Osteocyte (in vitro differentiated cells): ENCODE results near the gene C1QTNF5. TPM values are rescaled to one million over a fixed set of nuclear protein-coding genes. Genes with fewer than 3 reads are reported as not detected.
"Not testable (repeated sequence)": the region's sequence is repeated elsewhere in the genome, so short reads cannot be mapped to it uniquely, and the experiment has no call there.

Experiments used
- DNase-seq: peaks from one replicate; pipeline ENCODE4 v3.0.0; 2021; ENCODE audit warnings: mixed read lengths; ENCODE audit not compliant: unreplicated experiment; ENCODE audit errors: extremely low spot score
- H3K27ac Mint-ChIP-seq: one replicate; pipeline ENCODE4 v1.8.0; 2021; ENCODE audit warnings: mild to moderate bottlenecking, mixed read lengths; ENCODE audit not compliant: unreplicated experiment
- H3K27me3 Mint-ChIP-seq: one replicate; pipeline ENCODE4 v1.8.0; 2021; ENCODE audit warnings: mixed read lengths; ENCODE audit not compliant: unreplicated experiment
- H3K36me3 Mint-ChIP-seq: one replicate; pipeline ENCODE4 v1.8.0; 2021; ENCODE audit warnings: mixed read lengths; ENCODE audit not compliant: unreplicated experiment
- H3K4me1 Mint-ChIP-seq: one replicate; pipeline ENCODE4 v1.8.0; 2021; ENCODE audit warnings: mixed read lengths; ENCODE audit not compliant: unreplicated experiment
- H3K4me3 Mint-ChIP-seq: one replicate; pipeline ENCODE4 v1.8.0; 2021; ENCODE audit warnings: mild to moderate bottlenecking, moderate library complexity, mixed read lengths; ENCODE audit not compliant: unreplicated experiment
- H3K9me3 Mint-ChIP-seq: one replicate; pipeline ENCODE4 v1.8.0; 2021; ENCODE audit warnings: mixed read lengths; ENCODE audit not compliant: unreplicated experiment
- CTCF ChIP-seq: fragments of 200-600 bp; sonication (generic); IDR thresholded peaks from 2 replicates; pipeline ENCODE4 v1.5.0; 2021; ENCODE audit warnings: antibody characterized with exemption, mild to moderate bottlenecking, moderate library complexity
- long read RNA-seq: library from polyadenylated mRNA; unstranded; transcript quantifications from one replicate; pipeline ENCODE4 v2.0.0, GENCODE V29; 2021
- total RNA-seq: library from RNA; stranded (reverse); gene quantifications from 2 replicates; pipeline ENCODE4 v1.2.1, GENCODE V29; 2021

The C1QTNF5 gene
- total RNA-seq = 8.4 and 9.3 TPM in 2 replicates
- long read RNA-seq = 0 reads

GRCh38 chr11:119340335-119341221, at the start of gene C1QTNF5:
Gene C1QTNF5 (minus strand): TSS chr11:119340883. CDS start chr11:119340397, 486 bp downstream.
- Mint-ChIP-seq H3K9me3 (no peaks in the 10 kb centered on the region), H3K36me3 (no peaks in the 10 kb centered on the region), H3K4me1 (peaks cover 40% of the 10 kb centered on the region), H3K27me3 (peaks cover 10% of the 10 kb centered on the region), H3K4me3 (peak within 1 kb of the TSS; percentile 65), H3K27ac (peak within 1 kb of the TSS; percentile 41)
- TF ChIP-seq CTCF = no peak
- DNase-seq = no peak

- Mint-ChIP-seq H3K27ac (no peak overlapping the region), H3K27me3 (peaks cover 41% of the 10 kb centered on the region), H3K4me3 (no peak overlapping the region), H3K4me1 (no peaks in the 10 kb centered on the region), H3K36me3 (no peaks in the 10 kb centered on the region), H3K9me3 (no peaks in the 10 kb centered on the region)
- peak; percentile 37 for TF ChIP-seq CTCF
- peak; percentile 46 for DNase-seq
Observed at GRCh38 chr11:119389611-119390254, 49.0 kb upstream of the C1QTNF5 start.

DNA sequence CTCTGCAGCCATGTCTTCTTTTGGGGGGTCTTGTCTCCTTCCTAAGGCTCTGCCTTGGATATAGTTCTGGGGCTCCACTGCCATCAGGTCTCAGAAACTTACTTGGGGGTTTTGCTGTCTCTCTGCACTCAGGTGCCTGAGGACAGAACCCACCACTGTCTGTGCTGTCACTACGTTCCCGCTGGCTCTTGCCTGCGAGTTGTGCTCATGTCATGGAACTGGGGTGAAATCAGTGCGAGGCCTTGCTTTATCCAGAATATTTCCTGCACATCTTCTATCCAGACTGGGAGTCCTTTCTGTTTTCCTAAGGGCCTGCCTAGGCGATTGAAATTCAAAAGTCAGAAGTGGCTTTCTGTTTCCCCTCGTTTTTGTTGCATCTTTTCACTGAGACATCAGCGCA, 47.4 kb upstream of the C1QTNF5 start:
- Mint-ChIP-seq H3K4me3 (no peak overlapping the region), H3K27me3 (peaks cover 29% of the 10 kb centered on the region), H3K36me3 (no peaks in the 10 kb centered on the region), H3K9me3 (no peaks in the 10 kb centered on the region), H3K4me1 (no peaks in the 10 kb centered on the region), H3K27ac (no peak overlapping the region)
- DNase-seq = peak; percentile 65
- no peak for TF ChIP-seq CTCF

GRCh38 chr11:119384332-119384731, 43.6 kb upstream of the C1QTNF5 start:
- peaks cover 5% of the 10 kb centered on the region for H3K27me3 Mint-ChIP-seq
- H3K36me3 Mint-ChIP-seq = no peaks in the 10 kb centered on the region
- no peak overlapping the region for H3K4me3 Mint-ChIP-seq
- no peak for DNase-seq
- H3K9me3 Mint-ChIP-seq = no peaks in the 10 kb centered on the region
- H3K4me1 Mint-ChIP-seq = peaks cover 5% of the 10 kb centered on the region
- TF ChIP-seq CTCF = no peak
- no peak overlapping the region for H3K27ac Mint-ChIP-seq

DNA sequence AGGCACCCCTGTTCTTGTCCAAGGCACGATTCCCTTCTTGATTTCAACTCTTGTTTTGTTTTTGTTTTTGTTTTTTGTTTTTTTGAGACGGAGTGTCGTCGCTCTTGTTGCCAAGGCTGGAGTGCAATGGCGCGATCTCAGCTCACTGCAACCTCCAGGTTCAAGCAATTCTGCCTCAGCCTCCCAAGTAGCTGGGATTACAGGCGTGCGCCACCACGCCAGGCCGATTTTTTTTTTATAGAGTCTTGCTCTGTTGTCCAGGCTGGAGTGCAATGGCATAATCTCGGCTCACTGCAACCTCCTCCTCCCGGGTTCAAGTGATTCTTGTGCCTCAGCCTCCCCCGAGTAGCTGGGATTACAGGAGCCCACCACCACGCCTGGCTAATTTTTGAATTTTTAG, 41.8 kb upstream of the C1QTNF5 start:
- H3K4me1 Mint-ChIP-seq, H3K27me3 Mint-ChIP-seq, H3K36me3 Mint-ChIP-seq, H3K4me3 Mint-ChIP-seq, H3K27ac Mint-ChIP-seq, H3K9me3 Mint-ChIP-seq: not testable (repeated sequence)
- peak; percentile 42 for DNase-seq
